Neural progenitor cell (in vitro differentiated cells): ENCODE results near the gene ARHGAP22.

Source experiments
- CTCF ChIP-seq: fragments of 200-600 bp; sonication (generic); IDR thresholded peaks from 2 replicates; pipeline ENCODE4 v1.5.1; 2017; ENCODE audit warnings: antibody characterized with exemption, mild to moderate bottlenecking
- EZH2 ChIP-seq: fragments of 200-600 bp; sonication (generic); IDR thresholded peaks from 2 replicates; pipeline ENCODE4 v1.6.1; 2017; ENCODE audit warnings: antibody characterized with exemption, mild to moderate bottlenecking, moderate library complexity
- EZH2phosphoT487 ChIP-seq: fragments of 200-600 bp; sonication (generic); IDR thresholded peaks from 2 replicates; pipeline ENCODE4 v1.6.1; 2017; ENCODE audit warnings: antibody characterized with exemption

- TF ChIP-seq CTCF (no peak), EZH2 (no peak), EZH2phosphoT487 (no peak)
These were observed 154.0 kb downstream of the ARHGAP22 start for GRCh38 chr10:48450741-48451466.
